Upper lobe of left lung (tissue), 6 donors: Measurements from ENCODE around the gene HDAC6. TPM values are rescaled to one million over a fixed set of nuclear protein-coding genes. Genes with fewer than 3 reads are reported as not detected.
"Not testable (repeated sequence)": the region's sequence is repeated elsewhere in the genome, so short reads cannot be mapped to it uniquely, and the experiment has no call there.

Experiments used
- ATAC-seq, 2 donors: fragments of 200-7000 bp; cut with Tn5 transposase; one replicate each; pipeline ENCODE4 v1.9.1; 2022; ENCODE audit warnings: mild to moderate bottlenecking in 2 of 2, moderate library complexity in 2 of 2; ENCODE audit not compliant: low FRiP score in 2 of 2
- DNase-seq, 2 donors: peaks; one replicate each; pipeline ENCODE4 v3.0.0-alpha.2; 2019 to 2020
- H3K27ac ChIP-seq, 4 donors: fragments of 200-600 bp; sonication (generic); one replicate each; pipeline ENCODE4 v1.5.1; 2016 to 2019
- H3K27me3 ChIP-seq, 4 donors: fragments of 200-600 bp; sonication (generic); one replicate each; pipeline ENCODE4 v1.5.1; 2017 to 2019
- H3K36me3 ChIP-seq, 4 donors: fragments of 200-600 bp; sonication (generic); one replicate each; pipeline ENCODE4 v1.5.1; 2016 to 2019
- H3K4me1 ChIP-seq, 4 donors: fragments of 200-600 bp; sonication (generic); one replicate each; pipeline ENCODE4 v1.5.1; 2018 to 2019
- H3K4me3 ChIP-seq, 4 donors: fragments of 200-600 bp; sonication (generic); one replicate each; pipeline ENCODE4 v1.5.1; 2017 to 2019; ENCODE audit warnings: mild to moderate bottlenecking in 2 of 4, moderate library complexity in 1 of 4
- H3K9me3 ChIP-seq, 4 donors: fragments of 200-600 bp; sonication (generic); one replicate each; pipeline ENCODE4 v1.5.1; 2018 to 2019
- CTCF ChIP-seq, 6 experiments: fragments of 450-650 bp in 4 of 6; fragments of 200-600 bp in 2 of 6; sonication (generic) in 2 of 6; IDR thresholded peaks; one replicate each; pipeline ENCODE4 v1.5.1; 2016 to 2019; ENCODE audit warnings: antibody characterized with exemption in 6 of 6
- EP300 ChIP-seq, 4 donors: sonication (generic); formaldehyde crosslinking; IDR thresholded peaks; one replicate each; pipeline ENCODE4 v1.5.1; 2017; ENCODE audit warnings: antibody characterized with exemption in 4 of 4, control low read depth in 2 of 4
- POLR2A ChIP-seq, 4 donors: fragments of 450-650 bp; IDR thresholded peaks; one replicate each; pipeline ENCODE4 v1.5.1; 2016 to 2017; ENCODE audit warnings: antibody characterized with exemption in 4 of 4, mild to moderate bottlenecking in 2 of 4
- POLR2AphosphoS5 ChIP-seq, 2 donors: sonication (generic); formaldehyde crosslinking; IDR thresholded peaks; one replicate each; pipeline ENCODE4 v1.5.1; 2017; ENCODE audit warnings: antibody characterized with exemption in 2 of 2
- WGBS, 2 donors: methylation state at CpG; one replicate each; pipeline ENCODE4 v1.1.5; 2017 to 2018; 5-methylcytosine and 5-hydroxymethylcytosine counted together
- small RNA-seq, 4 donors: library from RNA; depleted of rRNA; stranded (forward); fragments of <200 nt; gene quantifications; one replicate each; pipeline ENCODE3, GENCODE V24; 2016
- total RNA-seq, 6 donors: library from RNA; depleted of rRNA in 4 of 6; stranded (reverse); fragments of >200 nt in 4 of 6; gene quantifications; one replicate each; pipeline versions ENCODE4 v1.1.0 to v1.2.1, GENCODE V29; 2016 to 2021
- donor health status: DM: no; HTN: no; CAD: no; lungs with moderate emphysema.
- donor health status: DM: no; HTN: yes; CAD: no; lungs with severe emphysema.

The HDAC6 gene
- total RNA-seq, 6 donors from 2014 or later, result 59.1 to 171 (median 86.0) TPM

GRCh38 chrX:48854898-48855297 lies 53.0 kb downstream of the HDAC6 start:
- ATAC-seq (no peak), DNase-seq (no peak)
- Histone ChIP-seq H3K36me3 (no peaks in the 10 kb centered on the region), H3K27me3 (no peaks in the 10 kb centered on the region), H3K4me3 (no peak overlapping the region), H3K27ac (no peak overlapping the region), H3K4me1 (no peaks in the 10 kb centered on the region), H3K9me3 (no peaks in the 10 kb centered on the region)
- TF ChIP-seq POLR2AphosphoS5 (IDR thresholded peaks at IDR 0.05) (no peak), CTCF (IDR thresholded peaks at IDR 0.05) (no peak), EP300 (IDR thresholded peaks at IDR 0.05) (no peak), POLR2A (IDR thresholded peaks at IDR 0.05) (no peak)
- 47 to 58% methylated on average over 5 of the region's 5 CpGs for WGBS, 2 donors

- ATAC-seq, result no peak
Measured at GRCh38 chrX:48864210-48864609, 62.3 kb downstream of the HDAC6 start.

GRCh38 chrX:48872017-48872416 lies 70.2 kb downstream of the HDAC6 start:
- H3K4me3 ChIP-seq, H3K27ac ChIP-seq, H3K36me3 ChIP-seq, H3K27me3 ChIP-seq, ATAC-seq, DNase-seq, H3K4me1 ChIP-seq, H3K9me3 ChIP-seq: not testable (repeated sequence)
- 57 to 73% methylated on average over 1 of the region's 2 CpGs for WGBS, 2 donors

More at GRCh38 chrX:48864210-48864609, 62.3 kb downstream of the HDAC6 start:
- H3K4me1 ChIP-seq, result no peaks in the 10 kb centered on the region
- no peak overlapping the region for H3K27ac ChIP-seq
- no peaks in the 10 kb centered on the region for H3K36me3 ChIP-seq
- WGBS, 2 donors, result 30 to 38% methylated on average over 4 of the region's 4 CpGs
- no peaks in the 10 kb centered on the region for H3K27me3 ChIP-seq
- TF ChIP-seq POLR2AphosphoS5 (IDR thresholded peaks at IDR 0.05) (no peak), CTCF (IDR thresholded peaks at IDR 0.05) (no peak), POLR2A (IDR thresholded peaks at IDR 0.05) (no peak), EP300 (IDR thresholded peaks at IDR 0.05) (no peak)
- H3K9me3 ChIP-seq, result no peaks in the 10 kb centered on the region
- DNase-seq, result no peak
- no peak overlapping the region for H3K4me3 ChIP-seq

Small RNA genes within 50 kb of the gene (small RNA-seq; reads per million reads assigned to genes)
- 0 reads per million in 4 donors for gene RNU6-29P

Other genes starting within 250 kb of the HDAC6 start
- 100 to 1,000 TPM; 129 to 486 (median 187) TPM for gene RBM3, start 227.6 kb upstream of the HDAC6 start, total RNA-seq
- gene WDR13, start 204.6 kb upstream of the HDAC6 start, total RNA-seq, result 100 to 1,000 TPM in 5 of 6 donors, 10 to 100 TPM in 1; 71.2 to 185 (median 141) TPM
- gene WAS, start 118.3 kb upstream of the HDAC6 start, total RNA-seq, result 10 to 100 TPM; 11.7 to 46.0 (median 33.9) TPM
- gene SUV39H1, start 105.3 kb upstream of the HDAC6 start, total RNA-seq, result 1 to 10 TPM; 1.2 to 7.3 (median 6.0) TPM
- gene GLOD5, start 40.3 kb upstream of the HDAC6 start, total RNA-seq, result 1 to 10 TPM in 4 of 6 donors, not detected in 2; 1.1 to 2.1 (median 2.0) TPM
- 1 to 10 TPM in 4 of 6 donors, under 1 TPM in 1, not detected in 1; 0.49 to 3.1 (median 1.6) TPM for gene GATA1, start 15.5 kb upstream of the HDAC6 start, total RNA-seq
- not detected for gene ERAS, start 24.4 kb downstream of the HDAC6 start, total RNA-seq
- 1 to 10 TPM; 1.0 to 7.5 (median 2.3) TPM for gene PCSK1N, start 33.5 kb downstream of the HDAC6 start, total RNA-seq
- gene TIMM17B, start 95.7 kb downstream of the HDAC6 start, total RNA-seq, result 10 to 100 TPM; 29.6 to 49.6 (median 42.6) TPM
- 10 to 100 TPM; 49.1 to 76.9 (median 65.2) TPM for gene PQBP1, start 95.9 kb downstream of the HDAC6 start, total RNA-seq
- gene SLC35A2, start 109.6 kb downstream of the HDAC6 start, total RNA-seq, result 10 to 100 TPM in 5 of 6 donors, 1 to 10 TPM in 1; 5.2 to 32.0 (median 23.3) TPM
- gene PIM2, start 117.0 kb downstream of the HDAC6 start, total RNA-seq, result 10 to 100 TPM; 16.3 to 36.1 (median 26.2) TPM
- 100 to 1,000 TPM in 1 of 6 donors, 10 to 100 TPM in 5; 40.1 to 101 (median 49.6) TPM for gene OTUD5, start 155.5 kb downstream of the HDAC6 start, total RNA-seq
- 1 to 10 TPM in 3 of 6 donors, under 1 TPM in 3; 0.61 to 3.1 (median 1.2) TPM for gene KCND1, start 169.8 kb downstream of the HDAC6 start, total RNA-seq
- gene GRIPAP1, start 200.2 kb downstream of the HDAC6 start, total RNA-seq, result 100 to 1,000 TPM in 1 of 6 donors, 10 to 100 TPM in 5; 37.5 to 140 (median 50.8) TPM
- 10 to 100 TPM; 44.4 to 99.7 (median 72.3) TPM for gene TFE3, start 241.3 kb downstream of the HDAC6 start, total RNA-seq